HG02938 (cell line): ENCODE measurements around the gene FHIP1A.

Experiments
- ATAC-seq: cut with Tn5 transposase; IDR thresholded peaks from one replicate; pipeline ENCODE4 v1.9.1; 2021; ENCODE audit warnings: mild to moderate bottlenecking, moderate library complexity; ENCODE audit not compliant: unreplicated experiment

FHIP1A gene

DNA sequence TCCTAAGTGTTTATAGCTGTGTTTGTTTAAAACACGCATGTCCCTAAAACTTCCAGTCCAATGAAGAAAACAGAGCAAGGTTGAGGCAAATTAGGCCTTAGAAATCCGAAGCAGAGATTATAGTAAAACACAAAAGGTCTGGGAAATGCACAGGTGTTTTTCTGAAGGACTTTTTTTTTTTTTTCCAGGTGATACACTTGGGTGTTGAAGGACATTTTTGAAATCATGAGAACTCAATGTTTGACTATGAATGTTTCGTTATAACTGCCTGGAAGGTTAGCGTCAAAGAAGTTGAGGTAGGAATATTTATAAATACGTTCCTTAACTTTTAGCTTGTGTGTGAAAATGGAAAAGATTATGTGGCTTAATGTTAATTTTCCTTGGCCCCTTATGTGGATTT, 45.5 kb downstream of the FHIP1A start:
- no peak for ATAC-seq

DNA sequence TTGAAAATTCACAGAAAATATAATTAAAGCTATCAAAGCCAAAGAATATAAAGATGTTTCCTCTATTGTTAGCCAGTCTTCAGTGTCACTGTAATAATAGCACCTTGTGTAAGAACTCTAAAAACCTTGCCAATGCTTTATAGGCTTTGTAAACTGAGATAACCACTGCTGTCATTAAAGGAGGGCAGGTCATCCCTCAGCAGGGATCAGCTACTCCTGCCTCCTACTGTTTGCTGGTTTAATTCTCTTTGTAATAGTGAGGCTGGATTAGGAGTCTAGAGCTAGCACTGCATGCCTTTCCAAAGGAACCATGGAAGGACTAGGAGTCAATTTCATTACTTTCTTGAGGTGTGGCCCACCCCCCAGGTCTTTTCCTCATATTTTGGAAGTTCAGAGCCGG, 46.2 kb downstream of the FHIP1A start:
- ATAC-seq, result no peak

DNA sequence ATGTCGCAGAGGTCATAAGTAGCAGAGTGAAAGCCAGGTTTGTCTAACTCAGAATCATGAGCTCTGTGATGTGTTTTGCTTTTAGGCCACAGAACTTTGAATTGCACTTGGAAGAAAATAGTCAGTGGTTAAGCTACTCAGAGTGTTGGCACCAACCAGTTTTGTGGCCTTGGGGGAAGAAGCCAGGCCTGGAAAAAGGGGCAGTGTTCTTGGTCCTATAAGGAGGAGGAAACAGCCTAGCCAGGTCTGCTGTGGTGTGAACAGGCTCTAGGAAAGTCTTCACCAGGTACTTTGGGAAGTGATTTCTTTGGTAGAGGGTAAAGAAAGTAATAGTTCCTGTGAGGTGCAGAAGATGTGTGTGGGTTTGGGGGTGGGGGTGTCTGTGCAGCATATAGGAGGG, 49.2 kb downstream of the FHIP1A start:
- ATAC-seq, result no peak
